GM12878 (cell line): ENCODE data around the gene IQCH. TPM values are rescaled to one million over a fixed set of nuclear protein-coding genes. Genes with fewer than 3 reads are reported as not detected.

ENCODE experiments used
- ATAC-seq: fragments of 200-7000 bp; cut with Tn5 transposase; 3 replicates; pipeline ENCODE4 v1.9.1; 2020; ENCODE audit warnings: mild to moderate bottlenecking, moderate library complexity
- BruUV-seq: library from RNA; stranded (reverse); fragments of 400-500 nt; replicated peaks from 2 replicates; lab custom pipeline; 2021; lab: Mats Ljungman, UMichigan
- CTCF ChIA-PET: fragments of 300-600 bp; sonication (Branson Sonifier 250); formaldehyde crosslinking; extraction: SDS; loops from one replicate; lab custom pipeline; 2021; ENCODE audit warnings: inconsistent platforms; lab: Yijun Ruan, JAX
- POLR2A ChIA-PET: fragments of 350-600 bp; formaldehyde crosslinking; extraction: SDS; loops from one replicate; lab custom pipeline; 2021; ENCODE audit warnings: inconsistent platforms; lab: Charles Lee
- RAD21 ChIA-PET: fragments of 300-600 bp; sonication (Branson Sonifier 250); formaldehyde crosslinking; loops from one replicate; lab custom pipeline; 2023; ENCODE audit warnings: antibody characterized with exemption; ENCODE audit not compliant: unreplicated experiment; lab: Charles Lee
- SMC1A ChIA-PET: fragments of 300-600 bp; sonication (Branson Sonifier 250); formaldehyde crosslinking; loops from one replicate; lab custom pipeline; 2023; ENCODE audit not compliant: unreplicated experiment, uncharacterized antibody; lab: Charles Lee
- DNase-seq: peaks from one replicate; pipeline ENCODE4 v3.0.0-alpha.2; 2011; ENCODE audit warnings: low read depth, low spot score
- FAIRE-seq: peaks from 3 replicates; lab custom pipeline; 2011; peaks lifted over from hg19 to GRCh38; lab: Jason Lieb, UNC
- H2AFZ ChIP-seq: 2 replicates; pipeline ENCODE4 v1.6.0; 2011; ENCODE audit warnings: low read depth, low read length, control low read depth; ENCODE audit not compliant: control insufficient read depth
- H3K27ac ChIP-seq: 2 replicates; pipeline ENCODE4 v1.5.1; 2011; ENCODE audit warnings: control low read depth; ENCODE audit not compliant: control insufficient read depth, insufficient read depth
- H3K27me3 ChIP-seq, 2 experiments: replicated peaks in 1 of 2; 2 replicates each; pipeline versions ENCODE4 v1.6.0 to v1.6.1; 2011; ENCODE audit warnings: low read length in 1 of 2; ENCODE audit not compliant: control insufficient read depth in 2 of 2, insufficient read depth in 2 of 2
- H3K36me3 ChIP-seq, 2 experiments: 2 replicates each; pipeline ENCODE4 v1.5.1; 2011; ENCODE audit warnings: low read length in 1 of 2; ENCODE audit not compliant: control insufficient read depth in 2 of 2, insufficient read depth in 2 of 2
- H3K4me1 ChIP-seq: 2 replicates; pipeline ENCODE4 v1.6.1; 2011; ENCODE audit warnings: mild to moderate bottlenecking, low read length, moderate library complexity, mixed read lengths; ENCODE audit not compliant: control insufficient read depth, insufficient read depth
- H3K4me2 ChIP-seq: 2 replicates; pipeline ENCODE4 v1.6.0; 2011; ENCODE audit warnings: control low read depth; ENCODE audit not compliant: control insufficient read depth, insufficient read depth
- H3K4me3 ChIP-seq: fragments of 200-600 bp; sonication (generic); 2 replicates; pipeline ENCODE4 v1.5.1; 2016
- H3K79me2 ChIP-seq: 2 replicates; pipeline ENCODE4 v1.6.0; 2011; ENCODE audit warnings: low read length; ENCODE audit not compliant: control insufficient read depth, insufficient read depth
- H3K9ac ChIP-seq: 2 replicates; pipeline ENCODE4 v1.8.0; 2011; ENCODE audit warnings: low read length, control low read depth, mixed read lengths; ENCODE audit not compliant: control insufficient read depth, insufficient read depth
- H3K9me3 ChIP-seq: replicated peaks from 3 replicates; pipeline ENCODE4 v1.5.1; 2011; ENCODE audit warnings: mild to moderate bottlenecking, low read length; ENCODE audit not compliant: control insufficient read depth, insufficient read depth
- H4K20me1 ChIP-seq: 2 replicates; pipeline ENCODE4 v1.6.0; 2011; ENCODE audit not compliant: control insufficient read depth, insufficient read depth
- CBFB ChIP-seq: IDR thresholded peaks from 2 replicates; pipeline ENCODE4 v1.6.1; 2016; ENCODE audit warnings: antibody characterized with exemption, low read depth
- CEBPB ChIP-seq, 2 experiments: fragments of 150-350 bp in 1 of 2; IDR thresholded peaks; 2 replicates each; pipeline ENCODE4 v1.6.1; 2012 to 2014; ENCODE audit warnings: low read depth in 2 of 2, low read length in 2 of 2, borderline replicate concordance in 1 of 2, inconsistent platforms in 1 of 2
- CREB1 ChIP-seq: IDR thresholded peaks from 2 replicates; pipeline ENCODE4 v1.6.1; 2012; ENCODE audit warnings: low read depth, mild to moderate bottlenecking, inconsistent platforms
- EED ChIP-seq: sonication (generic); IDR thresholded peaks from 2 replicates; pipeline ENCODE4 v1.6.1; 2016; ENCODE audit warnings: antibody characterized with exemption, low read depth
- HSF1 ChIP-seq: fragments of 150-350 bp; IDR thresholded peaks from 2 replicates; pipeline ENCODE4 v1.6.1; 2014; ENCODE audit warnings: mild to moderate bottlenecking, low read depth, low read length
- IRF4 ChIP-seq: IDR thresholded peaks from 2 replicates; pipeline ENCODE4 v1.6.1; 2011; ENCODE audit warnings: low read depth, low read length
- KLF5 ChIP-seq: fragments of 450-650 bp; IDR thresholded peaks from 2 replicates; pipeline ENCODE4 v1.6.1; 2014; ENCODE audit warnings: mild to moderate bottlenecking; ENCODE audit not compliant: partially characterized antibody
- MTA2 ChIP-seq: fragments of 450-650 bp; IDR thresholded peaks from 2 replicates; pipeline ENCODE4 v1.6.1; 2016; ENCODE audit warnings: low read depth, mild to moderate bottlenecking, moderate library complexity
- NBN ChIP-seq: fragments of 450-650 bp; IDR thresholded peaks from 2 replicates; pipeline ENCODE4 v1.6.1; 2016
- RAD51 ChIP-seq: fragments of 450-650 bp; IDR thresholded peaks from 2 replicates; pipeline ENCODE4 v1.6.1; 2016; ENCODE audit warnings: moderate library complexity, mild to moderate bottlenecking, inconsistent platforms
- RB1 ChIP-seq: fragments of 450-650 bp; formaldehyde crosslinking; IDR thresholded peaks from 2 replicates; pipeline ENCODE4 v1.6.1; 2017; ENCODE audit warnings: mild to moderate bottlenecking, borderline replicate concordance
- SKIL ChIP-seq: fragments of 450-650 bp; IDR thresholded peaks from 2 replicates; pipeline ENCODE4 v1.6.1; 2017; ENCODE audit warnings: mild to moderate bottlenecking, low read depth, inconsistent platforms; ENCODE audit not compliant: poor library complexity, severe bottlenecking
- SREBF1 ChIP-seq: IDR thresholded peaks from 2 replicates; pipeline ENCODE4 v1.6.1; 2012; ENCODE audit warnings: mild to moderate bottlenecking, low read length
- SREBF2 ChIP-seq: IDR thresholded peaks from 2 replicates; pipeline ENCODE4 v1.6.1; 2012; ENCODE audit warnings: mild to moderate bottlenecking, low read length
- TBL1XR1 ChIP-seq: IDR thresholded peaks from 2 replicates; pipeline ENCODE4 v1.6.1; 2012; ENCODE audit warnings: low read depth, low read length, improper control_type of control experiment
- TCF7 ChIP-seq: IDR thresholded peaks from 2 replicates; pipeline ENCODE4 v1.6.1; 2014; ENCODE audit warnings: antibody characterized with exemption, borderline replicate concordance
- ZBTB33 ChIP-seq: fragments of 450-650 bp; IDR thresholded peaks from 2 replicates; pipeline ENCODE4 v1.6.1; 2017; ENCODE audit warnings: mild to moderate bottlenecking
- ZNF217 ChIP-seq: fragments of 450-650 bp; IDR thresholded peaks from 2 replicates; pipeline ENCODE4 v1.6.1; 2017; ENCODE audit warnings: antibody characterized with exemption, mild to moderate bottlenecking
- ZNF274 ChIP-seq: IDR thresholded peaks from one replicate; pipeline ENCODE4 v1.8.0; 2011; ENCODE audit not compliant: insufficient read length, insufficient read depth
- in situ Hi-C: fragments of 300-500 bp; cut with MboI; formaldehyde crosslinking; loops from 9 replicates; pipeline ENCODE4 v1.14.3; 2018; ENCODE audit warnings: mixed read lengths
- intact Hi-C: fragments of 100-400 bp; cut with micrococcal nuclease; formaldehyde crosslinking; loops from one replicate; pipeline ENCODE4 v1.14.2; 2022; ENCODE audit not compliant: unreplicated experiment
- polyA plus RNA-seq, 11 experiments: library from polyadenylated mRNA; depleted of rRNA in 4 of 11; unstranded in 6 of 11; stranded (reverse) in 5 of 11; fragments of >200 nt; fragmentation: Nextera tagmentation in 4 of 11; fragmentation: Illumina TruSeq in 1 of 11; extraction: Ambion mirVana in 4 of 11; extraction: Trizol in 1 of 11; gene quantifications; 1 replicate in 1 of 11; 2 replicates in 10 of 11; pipeline versions ENCODE4 v1.2.1 to v1.2.3, GENCODE V29; 2011 to 2016; ENCODE audit warnings: inconsistent platforms in 2 of 11, missing spikeins in 2 of 11, low read depth in 1 of 11
- total RNA-seq, 4 experiments: library from RNA; depleted of rRNA in 3 of 4; stranded (reverse); fragments of >200 nt in 3 of 4; fragmentation: Illumina TruSeq in 1 of 4; extraction: Trizol in 1 of 4; gene quantifications; 2 replicates each; pipeline versions ENCODE4 v1.2.1 to v1.2.3, GENCODE V29; 2013 to 2021

IQCH gene
- total and polyA plus RNA-seq, 10 of the 15 experiments (the other 5 are each of a cell fraction or from before 2014, with no cell fraction given): 0.29 to 1.3 (median 0.99) TPM

GRCh38 chr15:67327737-67328136 lies 73.2 kb downstream of the IQCH start:
- ChIA-PET CTCF (interaction anchor here (0.6 to 0.9 kb wide), 2 partner anchors 14 to 23 kb away, joined by 3 read pairs; no protein-coding TSS in a partner anchor), RAD21 (interaction anchor here (0.5 kb wide), 1 partner anchor 252 kb away, joined by 3 read pairs; no protein-coding TSS in a partner anchor), POLR2A (no interaction called here), SMC1A (interaction anchor here (1.2 to 1.4 kb wide), 2 partner anchors 12 to 381 kb away, joined by 3 read pairs; no protein-coding TSS in a partner anchor)
- in situ Hi-C loops (no loop called here), intact Hi-C loops (no loop called here)
- Histone ChIP-seq H3K79me2 (no peaks in the 10 kb centered on the region), H3K9ac (no peak overlapping the region), H3K9me3 (no peaks in the 10 kb centered on the region; the same call in 2 of the 3 replicates), H4K20me1 (no peaks in the 10 kb centered on the region), H3K4me2 (no peak overlapping the region), H3K4me1 (no peaks in the 10 kb centered on the region), H3K4me3 (no peak overlapping the region), H3K27ac (no peak overlapping the region), H2AFZ (no peak overlapping the region), H3K27me3 (no peaks in the 10 kb centered on the region), H3K36me3 (no peaks in the 10 kb centered on the region)
- FAIRE-seq (no peak), ATAC-seq (no peak), DNase-seq (no peak)
- no TSS peak for BruUV-seq
- TF ChIP-seq IRF4: no peak
- TF ChIP-seq TBL1XR1: no peak
- TF ChIP-seq TCF7: no peak
- TF ChIP-seq ZNF217: no peak
- no peak for TF ChIP-seq KLF5
- TF ChIP-seq EED: no peak
- no peak for TF ChIP-seq NBN
- TF ChIP-seq CEBPB (IDR thresholded peaks at IDR 0.05; ENCODE audit: borderline replicate concordance in 1 of 2, low read depth in 2 of 2, low read length in 2 of 2): no peak
- no peak for TF ChIP-seq RAD51
- no peak for TF ChIP-seq SREBF1
- no peak for TF ChIP-seq CREB1
- no peak for TF ChIP-seq CBFB
- TF ChIP-seq RB1: no peak
- TF ChIP-seq SREBF2: no peak
- no peak for TF ChIP-seq HSF1
- no peak for TF ChIP-seq SKIL
- no peak for TF ChIP-seq ZNF274
- no peak for TF ChIP-seq MTA2
- TF ChIP-seq ZBTB33: no peak
